Stimulated activated CD8-positive, alpha-beta memory T cell treated with anti-CD3 and anti-CD28 coated beads, Interleukin-7, amount 100 ng/mL, for 1 hour (primary cell): ENCODE measurements around the gene FALEC.
"Not testable (repeated sequence)": the region's sequence is repeated elsewhere in the genome, so short reads cannot be mapped to it uniquely, and the experiment has no call there.

Experiments
- DNase-seq, 2 donors: peaks; one replicate each; pipeline ENCODE4 v3.0.0-alpha.2; 2020; ENCODE audit warnings: low read depth in 2 of 2

FALEC gene

GRCh38 chr1:150574260-150575071, 58.9 kb downstream of the FALEC start:
- DNase-seq: no peak

GRCh38 chr1:150575072-150575489, 59.5 kb downstream of the FALEC start:
- no peak for DNase-seq

- no peak for DNase-seq
These were observed 60.2 kb downstream of the FALEC start for GRCh38 chr1:150575518-150576366.

- no peak for DNase-seq
These were observed 60.8 kb downstream of the FALEC start for GRCh38 chr1:150576367-150576711.

- DNase-seq: no peak
These were observed 61.4 kb downstream of the FALEC start for GRCh38 chr1:150576794-150577556.

GRCh38 chr1:150577557-150578271, 62.2 kb downstream of the FALEC start:
- DNase-seq: no peak

- no peak for DNase-seq
These were observed 62.9 kb downstream of the FALEC start for GRCh38 chr1:150578272-150579109.

GRCh38 chr1:150579110-150579944, 63.8 kb downstream of the FALEC start, which contains the start of gene MCL1:
Gene MCL1 (minus strand): TSS chr1:150579610. CDS start chr1:150579530, 80 bp downstream.
- DNase-seq: peak; percentile 75 to 78

- DNase-seq: no peak
These were observed 64.5 kb downstream of the FALEC start for GRCh38 chr1:150579945-150580642.

GRCh38 chr1:150580966-150581365, 65.4 kb downstream of the FALEC start:
- not testable (repeated sequence) for DNase-seq

- DNase-seq: not testable (repeated sequence)
These were observed 65.9 kb downstream of the FALEC start for GRCh38 chr1:150581437-150581836.

- DNase-seq: not testable (repeated sequence)
These were observed 66.4 kb downstream of the FALEC start for GRCh38 chr1:150581962-150582361.

GRCh38 chr1:150582371-150582770, 66.8 kb downstream of the FALEC start:
- no peak for DNase-seq
